Measurements from ENCODE around the gene FCHSD2.

- TF ChIP-seq CTCF (conservative IDR thresholded peaks at IDR 0.05) (no peak), EZH2 (IDR thresholded peaks at IDR 0.05; ENCODE audit: low read depth) (no peak)
Measured at GRCh38 chr11:72900013-72900412, 242.1 kb downstream of the FCHSD2 start.

Data from PC-9 (cell line).